Mucosa of descending colon (tissue), 3 donors: Measurements from ENCODE around the gene AP2A2. TPM values are rescaled to one million over a fixed set of nuclear protein-coding genes. Genes with fewer than 3 reads are reported as not detected.

ENCODE experiments used
- ATAC-seq: fragments of 200-7000 bp; cut with Tn5 transposase; one replicate; pipeline ENCODE4 v1.9.1; 2020; ENCODE audit warnings: mild to moderate bottlenecking, moderate library complexity
- DNase-seq, 3 donors: peaks; one replicate each; pipeline ENCODE4 v3.0.0-alpha.2; 2020
- H3K36me3 ChIP-seq: fragments of 200-600 bp; one replicate; pipeline ENCODE4 v1.8.0; 2021; ENCODE audit warnings: low read depth, mild to moderate bottlenecking
- H3K4me1 ChIP-seq: fragments of 200-600 bp; one replicate; pipeline ENCODE4 v1.8.0; 2021; ENCODE audit warnings: low read depth, mild to moderate bottlenecking
- H3K4me3 ChIP-seq: fragments of 200-600 bp; one replicate; pipeline ENCODE4 v1.8.0; 2021; ENCODE audit warnings: mild to moderate bottlenecking
- H3K9me3 ChIP-seq: fragments of 200-600 bp; one replicate; pipeline ENCODE4 v1.8.0; 2021; ENCODE audit warnings: mild to moderate bottlenecking
- CTCF ChIP-seq: fragments of 200-600 bp; IDR thresholded peaks from one replicate; pipeline ENCODE4 v1.8.0; 2022; ENCODE audit warnings: antibody characterized with exemption, mild to moderate bottlenecking
- intact Hi-C, 2 donors: fragments of 100-400 bp; cut with DNase I in 1 of 2; cut with micrococcal nuclease in 1 of 2; formaldehyde crosslinking; loops; one replicate each; pipeline versions ENCODE4 v1.11.0 to v1.11.1; 2022; cut with DNase I, micrococcal nuclease
- total RNA-seq, 3 donors: library from RNA; stranded (reverse); fragmentation: NEBNext Ultra II Directional in 2 of 3; extraction: Animal tissue kit (Norgen Biotek cat#: 25700) in 2 of 3; gene quantifications; one replicate each; pipeline versions ENCODE4 v1.2.1 to v1.2.4, GENCODE V29; 2021 to 2023
- donor health status: DM: no; HTN: no; CAD: no; lungs with moderate emphysema.
- donor health status: DM: no; HTN: no; CAD: no.
- donor health status: DM: no; HTN: yes; CAD: no.

The AP2A2 gene
- total RNA-seq, 3 donors from 2014 or later: 68.8 to 105 (median 99.5) TPM

GRCh38 chr11:883527-883926 is 42.1 kb upstream of the AP2A2 start:
- DNase-seq: no peak
- TF ChIP-seq CTCF: no peak
- H3K9me3 ChIP-seq: no peaks in the 10 kb centered on the region
- no peaks in the 10 kb centered on the region for H3K36me3 ChIP-seq
- H3K4me1 ChIP-seq: no peaks in the 10 kb centered on the region
- intact Hi-C loops: no loop called here
- ATAC-seq: no peak
- no peak overlapping the region for H3K4me3 ChIP-seq

GRCh38 chr11:884578-885070 is 41.0 kb upstream of the AP2A2 start:
- intact Hi-C loops: no loop called here
- Histone ChIP-seq H3K9me3 (no peaks in the 10 kb centered on the region), H3K4me3 (no peak overlapping the region), H3K36me3 (no peaks in the 10 kb centered on the region), H3K4me1 (no peaks in the 10 kb centered on the region)
- DNase-seq (no peak), ATAC-seq (no peak)
- no peak for TF ChIP-seq CTCF

- Histone ChIP-seq H3K4me1 (no peaks in the 10 kb centered on the region), H3K4me3 (no peak overlapping the region), H3K9me3 (no peaks in the 10 kb centered on the region), H3K36me3 (no peaks in the 10 kb centered on the region)
- TF ChIP-seq CTCF: no peak
- no peak for ATAC-seq
- no peak for DNase-seq
- intact Hi-C loops: no loop called here
These were observed 39.1 kb upstream of the AP2A2 start for GRCh38 chr11:886568-886967.

GRCh38 chr11:887589-887988 is 38.1 kb upstream of the AP2A2 start:
- Histone ChIP-seq H3K4me3 (no peak overlapping the region), H3K9me3 (no peaks in the 10 kb centered on the region), H3K36me3 (no peaks in the 10 kb centered on the region), H3K4me1 (no peaks in the 10 kb centered on the region)
- intact Hi-C loops: no loop called here
- ATAC-seq: no peak
- no peak for TF ChIP-seq CTCF
- DNase-seq: no peak

- no peak for DNase-seq
- Histone ChIP-seq H3K4me3 (no peak overlapping the region), H3K4me1 (no peaks in the 10 kb centered on the region), H3K36me3 (no peaks in the 10 kb centered on the region), H3K9me3 (no peaks in the 10 kb centered on the region)
- ATAC-seq: no peak
- intact Hi-C loops: no loop called here
- no peak for TF ChIP-seq CTCF
These were observed 37.1 kb upstream of the AP2A2 start for GRCh38 chr11:888310-889212.
